CD14-positive monocyte (primary cell): ENCODE data around the gene HCN3. TPM values are rescaled to one million over a fixed set of nuclear protein-coding genes. Genes with fewer than 3 reads are reported as not detected.

Experiments used
- DNase-seq, 3 donors: peaks; one replicate each; pipeline ENCODE4 v3.0.0-alpha.2; 2011 to 2022
- H2AFZ ChIP-seq: 2 replicates; pipeline ENCODE4 v1.6.0; 2012; ENCODE audit warnings: mild to moderate bottlenecking, low read depth, low read length, inconsistent platforms; ENCODE audit not compliant: insufficient read depth, poor library complexity, severe bottlenecking
- H3K27ac ChIP-seq, 2 donors: 1 replicate in 1 of 2; 2 replicates in 1 of 2; pipeline ENCODE4 v1.5.1; 2012 to 2013; ENCODE audit warnings: low read length in 2 of 2, control low read depth in 1 of 2, inconsistent platforms in 1 of 2, low read depth in 1 of 2, mild to moderate bottlenecking in 1 of 2
- H3K27me3 ChIP-seq, 2 donors: one replicate each; pipeline versions ENCODE4 v1.6.0 to v1.6.1; 2011 to 2013; ENCODE audit warnings: low read length in 2 of 2; ENCODE audit not compliant: control insufficient read depth in 2 of 2, insufficient read depth in 2 of 2
- H3K36me3 ChIP-seq, 2 donors: replicated peaks in 1 of 2; 1 replicate in 1 of 2; 2 replicates in 1 of 2; pipeline versions ENCODE4 v1.5.1 to v1.6.1; 2012 to 2013; ENCODE audit warnings: low read length in 2 of 2, control low read depth in 1 of 2, inconsistent platforms in 1 of 2, mild to moderate bottlenecking in 1 of 2; ENCODE audit not compliant: insufficient read depth in 2 of 2, control insufficient read depth in 1 of 2
- H3K4me1 ChIP-seq, 2 donors: 1 replicate in 1 of 2; 2 replicates in 1 of 2; pipeline versions ENCODE4 v1.5.1 to v1.6.1; 2012 to 2013; ENCODE audit warnings: low read length in 2 of 2, control low read depth in 1 of 2, inconsistent platforms in 1 of 2, mild to moderate bottlenecking in 1 of 2, moderate library complexity in 1 of 2; ENCODE audit not compliant: insufficient read depth in 2 of 2, control insufficient read depth in 1 of 2
- H3K4me2 ChIP-seq: replicated peaks from 2 replicates; pipeline ENCODE3; 2012; ENCODE audit warnings: low read length, moderate library complexity, mild to moderate bottlenecking; ENCODE audit not compliant: poor library complexity, severe bottlenecking; ENCODE audit errors: extremely low read depth
- H3K4me3 ChIP-seq, 3 experiments: fragments of 200-600 bp in 1 of 3; sonication (generic) in 1 of 3; replicated peaks in 1 of 3; 1 replicate in 2 of 3; 2 replicates in 1 of 3; pipeline ENCODE4 v1.5.1; 2011 to 2013; ENCODE audit warnings: low read length in 3 of 3, mild to moderate bottlenecking in 3 of 3, control low read depth in 2 of 3, low read depth in 2 of 3, inconsistent platforms in 1 of 3, moderate library complexity in 1 of 3
- H3K79me2 ChIP-seq: 2 replicates; pipeline ENCODE4 v1.6.0; 2012; ENCODE audit warnings: mild to moderate bottlenecking, control low read depth, inconsistent platforms, low read length, moderate library complexity; ENCODE audit not compliant: insufficient read depth
- H3K9ac ChIP-seq: 2 replicates; pipeline ENCODE4 v1.6.0; 2017; ENCODE audit warnings: low read length, mild to moderate bottlenecking; ENCODE audit not compliant: insufficient read depth, poor library complexity, severe bottlenecking
- H3K9me3 ChIP-seq, 2 donors: replicated peaks in 1 of 2; 1 replicate in 1 of 2; 2 replicates in 1 of 2; pipeline versions ENCODE4 v1.5.1 to v1.6.1; 2012 to 2013; ENCODE audit warnings: low read length in 2 of 2, control low read depth in 1 of 2; ENCODE audit not compliant: control insufficient read depth in 1 of 2, insufficient read depth in 1 of 2
- H4K20me1 ChIP-seq: 2 replicates; pipeline ENCODE4 v1.6.0; 2012; ENCODE audit warnings: mild to moderate bottlenecking, low read length, control low read depth, moderate library complexity; ENCODE audit not compliant: insufficient read depth
- H3K27ac Mint-ChIP-seq, 7 donors: one replicate each; pipeline ENCODE4 v1.8.0; 2020; ENCODE audit warnings: mild to moderate bottlenecking in 7 of 7, mixed read lengths in 7 of 7, moderate library complexity in 6 of 7, inconsistent platforms in 2 of 7
- H3K27me3 Mint-ChIP-seq, 3 donors: one replicate each; pipeline ENCODE4 v1.8.0; 2021 to 2022; ENCODE audit warnings: low read depth in 3 of 3, mild to moderate bottlenecking in 3 of 3, mixed read lengths in 3 of 3, moderate library complexity in 3 of 3, inconsistent platforms in 1 of 3
- H3K36me3 Mint-ChIP-seq, 2 donors: one replicate each; pipeline ENCODE4 v1.8.0; 2020; ENCODE audit warnings: mixed read lengths in 2 of 2, inconsistent platforms in 1 of 2, mild to moderate bottlenecking in 1 of 2
- H3K4me1 Mint-ChIP-seq: one replicate; pipeline ENCODE4 v1.8.0; 2020; ENCODE audit warnings: mild to moderate bottlenecking, mixed read lengths
- H3K4me3 Mint-ChIP-seq, 2 donors: one replicate each; pipeline ENCODE4 v1.8.0; 2020; ENCODE audit warnings: mild to moderate bottlenecking in 2 of 2, mixed read lengths in 2 of 2, moderate library complexity in 1 of 2
- H3K9me3 Mint-ChIP-seq, 7 donors: one replicate each; pipeline ENCODE4 v1.8.0; 2020 to 2022; ENCODE audit warnings: mixed read lengths in 7 of 7, mild to moderate bottlenecking in 6 of 7, moderate library complexity in 6 of 7, inconsistent platforms in 2 of 7
- CTCF ChIP-seq: fragments of 200-600 bp; IDR thresholded peaks from one replicate; pipeline ENCODE4 v1.8.0; 2022; ENCODE audit warnings: antibody characterized with exemption, mild to moderate bottlenecking
- WGBS: methylation state at CpG from one replicate; pipeline ENCODE4 v1.1.5; 2013; ENCODE audit warnings: missing lambda C conversion rate; ENCODE audit not compliant: insufficient coverage; 5-methylcytosine and 5-hydroxymethylcytosine counted together
- intact Hi-C, 2 donors: fragments of 100-400 bp; cut with micrococcal nuclease; formaldehyde crosslinking; loops; one replicate each; pipeline versions ENCODE4 v1.15.0 to v1.15.1; 2023
- polyA plus RNA-seq, 3 donors: library from polyadenylated mRNA; depleted of rRNA in 1 of 3; unstranded in 2 of 3; stranded (reverse) in 1 of 3; fragments of 300-500 nt in 2 of 3; fragments of >200 nt in 1 of 3; fragmentation: Illumina TruSeq in 2 of 3; gene quantifications; 1 replicate in 2 of 3; 2 replicates in 1 of 3; pipeline ENCODE4 v1.2.3, GENCODE V29; 2012 to 2021

The HCN3 gene
- polyA plus RNA-seq, 3 donors: 0.15 to 2.3 TPM; not detected in 1

- Histone ChIP-seq H3K36me3 (no peaks in the 10 kb centered on the region), H2AFZ (no peak overlapping the region), H4K20me1 (no peaks in the 10 kb centered on the region), H3K27me3 (no peaks in the 10 kb centered on the region), H3K27ac (no peak overlapping the region), H3K4me3 (no peak overlapping the region), H3K4me2 (no peak overlapping the region), H3K4me1 (peaks cover 22 to 34% of the 10 kb centered on the region in 2 donors), H3K9ac (no peak overlapping the region), H3K79me2 (peaks cover 11% of the 10 kb centered on the region), H3K9me3 (no peaks in the 10 kb centered on the region)
- no peak for DNase-seq
- H3K36me3 Mint-ChIP-seq: peaks cover 5 to 11% of the 10 kb centered on the region in 2 donors
- no peak overlapping the region for H3K4me3 Mint-ChIP-seq
- H3K27me3 Mint-ChIP-seq: peaks cover 0 to 6% (median 2%) of the 10 kb centered on the region in 3 donors
- H3K9me3 Mint-ChIP-seq: no peaks in the 10 kb centered on the region
- TF ChIP-seq CTCF: no peak
- intact Hi-C loops: no loop called here
- H3K4me1 Mint-ChIP-seq: peaks cover 27% of the 10 kb centered on the region
- WGBS: 96% methylated on average over 22 of the region's 26 CpGs
- H3K27ac Mint-ChIP-seq: peak overlapping the region in 1 of 7 donors; percentile 58
These were observed 29.4 kb upstream of the HCN3 start for GRCh38 chr1:155247667-155248553.

GRCh38 chr1:155250246-155250632, 27.0 kb upstream of the HCN3 start:
- 3% methylated on average over 18 of the region's 28 CpGs for WGBS
- peak overlapping the region; percentile 69 for H3K9ac ChIP-seq
- H3K36me3 Mint-ChIP-seq: peaks cover 7 to 11% of the 10 kb centered on the region in 2 donors
- no peaks in the 10 kb centered on the region for H3K36me3 ChIP-seq
- no peak for TF ChIP-seq CTCF
- H3K27ac ChIP-seq: peak overlapping the region in 1 of 2 donors; percentile 73
- DNase-seq: no peak
- peak overlapping the region; percentile 66 to 73 for H3K4me3 Mint-ChIP-seq
- H3K4me2 ChIP-seq: peak overlapping the region; percentile 92
- H3K9me3 Mint-ChIP-seq: no peaks in the 10 kb centered on the region
- intact Hi-C loops: loop anchor here (2.0 to 5.0 kb wide), 3 partner anchors 72 to 342 kb away; partner anchors contain the start of gene RUSC1 (in 1 of the 2)
- H3K4me1 Mint-ChIP-seq: peaks cover 24% of the 10 kb centered on the region
- peaks cover 0 to 3% (median 1%) of the 10 kb centered on the region in 3 donors for H3K27me3 Mint-ChIP-seq
- peak overlapping the region; percentile 98 for H2AFZ ChIP-seq
- H3K79me2 ChIP-seq: peaks cover 3% of the 10 kb centered on the region
- peak overlapping the region in 2 of 7 donors; percentile 25 to 50 for H3K27ac Mint-ChIP-seq
- H3K27me3 ChIP-seq: no peaks in the 10 kb centered on the region
- H3K4me3 ChIP-seq: peak overlapping the region; percentile 36 to 83 (median 60)
- H4K20me1 ChIP-seq: no peaks in the 10 kb centered on the region
- peaks cover 23 to 33% of the 10 kb centered on the region in 2 donors for H3K4me1 ChIP-seq
- H3K9me3 ChIP-seq: no peaks in the 10 kb centered on the region
